WTC11 (cell line): ENCODE measurements around the gene ZNF710.

Source experiments
- CTCF ChIP-seq: fragments of 200-600 bp; IDR thresholded peaks from 2 replicates; pipeline ENCODE4 v1.8.0; 2022; ENCODE audit warnings: antibody characterized with exemption
- FOXK1 ChIP-seq: sonication (generic); formaldehyde crosslinking; IDR thresholded peaks from 2 replicates; pipeline ENCODE4 v1.8.0; 2022; ENCODE audit warnings: mild to moderate bottlenecking, moderate library complexity, missing genetic modification reagents
- IRF2 ChIP-seq: sonication (generic); formaldehyde crosslinking; IDR thresholded peaks from 2 replicates; pipeline ENCODE4 v1.8.0; 2022; ENCODE audit warnings: low read depth, missing genetic modification reagents, borderline replicate concordance
- MYBL2 ChIP-seq: sonication (generic); formaldehyde crosslinking; IDR thresholded peaks from 2 replicates; pipeline ENCODE4 v1.8.1; 2023; ENCODE audit warnings: mild to moderate bottlenecking, moderate library complexity, missing genetic modification reagents
- PREB ChIP-seq: sonication (generic); formaldehyde crosslinking; IDR thresholded peaks from 2 replicates; pipeline ENCODE4 v1.8.1; 2022; ENCODE audit warnings: mild to moderate bottlenecking, missing genetic modification reagents, moderate library complexity, borderline replicate concordance
- TP53 ChIP-seq: sonication (generic); formaldehyde crosslinking; IDR thresholded peaks from 2 replicates; pipeline ENCODE4 v1.8.1; 2023; ENCODE audit warnings: mild to moderate bottlenecking, missing genetic modification reagents
- ZNF232 ChIP-seq: sonication (generic); formaldehyde crosslinking; IDR thresholded peaks from 2 replicates; pipeline ENCODE4 v1.8.0; 2022; ENCODE audit warnings: mild to moderate bottlenecking, missing genetic modification reagents

- TF ChIP-seq ZNF232 (no peak), TP53 (CRISPR knock-in tag) (no peak), CTCF (no peak), MYBL2 (CRISPR knock-in tag) (no peak), FOXK1 (no peak), IRF2 (no peak), PREB (CRISPR knock-in tag) (no peak)
Measured at GRCh38 chr15:90091156-90091931, 90.2 kb downstream of the ZNF710 start.
